ENCODE data around the gene APOBEC3G. TPM values are rescaled to one million over a fixed set of nuclear protein-coding genes. Genes with fewer than 3 reads are reported as not detected.

APOBEC3G gene
- polyA plus RNA-seq, 1 of the 3 experiments (the other 2 are of a cell fraction): not detected

GRCh38 chr22:39084666-39085065 is 7.6 kb downstream of the APOBEC3G start (continued):
- no peak for TF ChIP-seq REST (IDR thresholded peaks at IDR 0.05; ENCODE audit: low read depth, low read length)
- no peak for TF ChIP-seq USF1 (IDR thresholded peaks at IDR 0.05; ENCODE audit: borderline replicate concordance, low read depth)
- TF ChIP-seq GABPA (IDR thresholded peaks at IDR 0.05; ENCODE audit: low read depth): no peak
- no peak for TF ChIP-seq POLR2AphosphoS5 (IDR thresholded peaks at IDR 0.05; ENCODE audit: low read depth, low read length)

- H3K9me3 ChIP-seq: no peaks in the 10 kb centered on the region
- H4K20me1 ChIP-seq (ENCODE audit: insufficient read depth): no peaks in the 10 kb centered on the region
- no peak for DNase-seq
- H3K9ac ChIP-seq: no peak overlapping the region
- no peaks in the 10 kb centered on the region for H3F3A ChIP-seq (replicated peaks; ENCODE audit: insufficient read depth)
- no peaks in the 10 kb centered on the region for H3K79me2 ChIP-seq (ENCODE audit: insufficient read depth)
- 94% methylated on average over 2 of the region's 6 CpGs for WGBS (ENCODE audit: low lambda C conversion rate)
- no peaks in the 10 kb centered on the region for H3K36me3 ChIP-seq (replicated peaks in 1 of 2; ENCODE audit: control insufficient read depth in 1 of 2, insufficient read depth in 2 of 2, low read length in 1 of 2)
- no peaks in the 10 kb centered on the region for H3K27me3 ChIP-seq (ENCODE audit: insufficient read depth)
- H3K27ac ChIP-seq (ENCODE audit: low read depth in 2 of 2, low read length in 1 of 2): no peak overlapping the region
- H3K4me1 ChIP-seq (ENCODE audit: control insufficient read depth in 1 of 2, insufficient read depth in 2 of 2, low read depth in 1 of 2, low read length in 1 of 2): peaks cover 0 to 6% of the 10 kb centered on the region in 2 experiments; a peak in 1 of 4 replicates
- no peak overlapping the region for H3K4me3 ChIP-seq (ENCODE audit: low read depth in 2 of 2, low read length in 1 of 2)
- ChIA-PET POLR2A (no interaction called here), CTCF (interaction anchor here (1.3 kb wide), 1 partner anchor 217 kb away, joined by 4 read pairs; no protein-coding TSS in a partner anchor)
- no peak overlapping the region for H2AFZ ChIP-seq (ENCODE audit: low read depth)
- no peak for TF ChIP-seq RFX5 (IDR thresholded peaks at IDR 0.05; ENCODE audit: low read length)
- no peak for TF ChIP-seq EP300 (IDR thresholded peaks at IDR 0.05; ENCODE audit: borderline replicate concordance in 1 of 2, low read depth in 1 of 2, low read length in 1 of 2)
- TF ChIP-seq TAF1 (IDR thresholded peaks at IDR 0.05; ENCODE audit: borderline replicate concordance, low read depth, low read length): no peak
- no peak for TF ChIP-seq NFIC (IDR thresholded peaks at IDR 0.05; ENCODE audit: borderline replicate concordance)
- TF ChIP-seq ELF1 (IDR thresholded peaks at IDR 0.05): no peak
- no peak for TF ChIP-seq MXI1 (IDR thresholded peaks at IDR 0.05; ENCODE audit: low read depth, low read length)
- TF ChIP-seq MAX (IDR thresholded peaks at IDR 0.05; ENCODE audit: low read depth): no peak
- TF ChIP-seq RCOR1 (IDR thresholded peaks at IDR 0.05; ENCODE audit: low read length): no peak
- TF ChIP-seq REST (IDR thresholded peaks at IDR 0.05; ENCODE audit: low read depth, low read length): no peak
- TF ChIP-seq CTCF (IDR thresholded peaks at IDR 0.05): no peak
- no peak for TF ChIP-seq RXRA (IDR thresholded peaks at IDR 0.05; ENCODE audit: borderline replicate concordance, low read depth)
- no peak for TF ChIP-seq TEAD4 (IDR thresholded peaks at IDR 0.05; ENCODE audit: borderline replicate concordance, insufficient read depth)
- no peak for TF ChIP-seq FOXM1 (IDR thresholded peaks at IDR 0.05; ENCODE audit: low read depth)
- TF ChIP-seq GATA2 (CRISPR knock-in tag; IDR thresholded peaks at IDR 0.05): no peak
- TF ChIP-seq IRF3 (IDR thresholded peaks at IDR 0.05; ENCODE audit: low read depth, low read length): no peak
- H3K4me2 ChIP-seq: no peak overlapping the region
- H3K9me2 ChIP-seq: no peaks in the 10 kb centered on the region
Measured at GRCh38 chr22:39087098-39087497, 10.0 kb downstream of the APOBEC3G start.

Data from SK-N-SH (cell line).